HepG2 (cell line): Measurements from ENCODE around the gene KIF25. TPM values are rescaled to one million over a fixed set of nuclear protein-coding genes. Genes with fewer than 3 reads are reported as not detected.

Experiments
- EEA1 ChIP-seq: sonication (generic); formaldehyde crosslinking; IDR thresholded peaks from 2 replicates; pipeline ENCODE4 v1.5.1; 2020; ENCODE audit warnings: mild to moderate bottlenecking, missing genetic modification reagents, borderline replicate concordance
- HMGA1 ChIP-seq: sonication (generic); formaldehyde crosslinking; conservative IDR thresholded peaks from 2 replicates; pipeline ENCODE4 v1.4.0; 2020; ENCODE audit warnings: missing genetic modification reagents
- PPARG ChIP-seq: conservative IDR thresholded peaks from 2 replicates; pipeline ENCODE4 v1.6.1; 2016; ENCODE audit warnings: missing biosample characterization, missing genetic modification reagents
- SMAD1 ChIP-seq: sonication (generic); formaldehyde crosslinking; IDR thresholded peaks from 2 replicates; pipeline ENCODE4 v1.4.0; 2020; ENCODE audit warnings: missing genetic modification reagents, low read depth, mild to moderate bottlenecking, borderline replicate concordance
- ZBTB21 ChIP-seq: sonication (generic); formaldehyde crosslinking; IDR thresholded peaks from 2 replicates; pipeline ENCODE4 v1.4.0; 2020; ENCODE audit warnings: missing genetic modification reagents
- ZNF264 ChIP-seq: sonication (generic); formaldehyde crosslinking; IDR thresholded peaks from 2 replicates; pipeline ENCODE4 v1.4.0; 2020; ENCODE audit warnings: missing genetic modification reagents
- ZNF350 ChIP-seq: sonication (generic); formaldehyde crosslinking; IDR thresholded peaks from 2 replicates; pipeline ENCODE4 v1.4.0; 2020; ENCODE audit warnings: mild to moderate bottlenecking, low read depth, missing genetic modification reagents, borderline replicate concordance
- ZNF749 ChIP-seq: sonication (generic); formaldehyde crosslinking; IDR thresholded peaks from 2 replicates; pipeline ENCODE4 v1.8.0; 2022; ENCODE audit warnings: mild to moderate bottlenecking, missing genetic modification reagents, moderate library complexity, borderline replicate concordance
- ZSCAN30 ChIP-seq: sonication (generic); formaldehyde crosslinking; IDR thresholded peaks from 2 replicates; pipeline ENCODE4 v1.5.0; 2020; ENCODE audit warnings: mild to moderate bottlenecking, missing genetic modification reagents
- polyA plus RNA-seq, 8 experiments: library from polyadenylated mRNA; depleted of rRNA in 3 of 8; stranded (reverse) in 7 of 8; unstranded in 1 of 8; fragments of >200 nt; fragmentation: Illumina TruSeq in 4 of 8; extraction: Trizol in 4 of 8; gene quantifications; 2 replicates each; pipeline versions ENCODE4 v1.2.1 to v1.2.3, GENCODE V29; 2011 to 2016; ENCODE audit warnings: low read depth in 4 of 8, missing spikeins in 1 of 8, mixed read lengths in 1 of 8; ENCODE audit not compliant: insufficient read depth in 1 of 8
- total RNA-seq, 5 experiments: library from RNA; depleted of rRNA; stranded (reverse); fragments of >200 nt; fragmentation: Illumina TruSeq; extraction: Trizol; gene quantifications; 2 replicates each; pipeline ENCODE4 v1.2.3, GENCODE V29; 2016; ENCODE audit warnings: low read depth in 1 of 5
- TF ChIP-seq, protein P1 (sequence below): sonication (generic); formaldehyde crosslinking; IDR thresholded peaks from 2 replicates; pipeline ENCODE4 v1.4.0; 2020; ENCODE audit warnings: mild to moderate bottlenecking, missing genetic modification reagents, borderline replicate concordance
- TF ChIP-seq, protein P2 (sequence below): sonication (generic); formaldehyde crosslinking; IDR thresholded peaks from 2 replicates; pipeline ENCODE4 v1.4.0; 2020; ENCODE audit warnings: mild to moderate bottlenecking, missing genetic modification reagents

The KIF25 gene
- total and polyA plus RNA-seq, 2 of the 13 experiments (the other 11 are each of a cell fraction or from before 2014, with no cell fraction given), result not detected

DNA sequence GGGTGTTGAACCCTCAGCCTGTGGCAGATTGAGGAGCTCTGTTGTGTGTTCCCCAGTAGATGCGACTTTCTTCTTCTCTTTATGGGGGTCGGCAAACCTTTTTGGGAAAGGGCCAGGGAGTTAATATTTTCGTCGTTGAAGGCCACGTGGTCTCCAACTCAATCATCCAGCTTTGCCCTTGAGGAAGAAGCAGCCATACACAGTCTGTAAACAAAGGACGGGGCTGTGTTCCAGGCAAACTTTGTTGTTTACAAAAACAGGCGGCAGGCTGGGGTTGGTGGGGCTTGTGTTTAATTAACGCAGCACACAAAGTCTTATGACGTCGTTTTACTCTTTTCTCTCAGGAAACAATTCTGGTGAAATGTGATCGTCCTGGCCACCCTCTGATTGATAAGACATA lies 20.2 kb downstream of the KIF25 start (continued):
- TF ChIP-seq, protein P1, sequence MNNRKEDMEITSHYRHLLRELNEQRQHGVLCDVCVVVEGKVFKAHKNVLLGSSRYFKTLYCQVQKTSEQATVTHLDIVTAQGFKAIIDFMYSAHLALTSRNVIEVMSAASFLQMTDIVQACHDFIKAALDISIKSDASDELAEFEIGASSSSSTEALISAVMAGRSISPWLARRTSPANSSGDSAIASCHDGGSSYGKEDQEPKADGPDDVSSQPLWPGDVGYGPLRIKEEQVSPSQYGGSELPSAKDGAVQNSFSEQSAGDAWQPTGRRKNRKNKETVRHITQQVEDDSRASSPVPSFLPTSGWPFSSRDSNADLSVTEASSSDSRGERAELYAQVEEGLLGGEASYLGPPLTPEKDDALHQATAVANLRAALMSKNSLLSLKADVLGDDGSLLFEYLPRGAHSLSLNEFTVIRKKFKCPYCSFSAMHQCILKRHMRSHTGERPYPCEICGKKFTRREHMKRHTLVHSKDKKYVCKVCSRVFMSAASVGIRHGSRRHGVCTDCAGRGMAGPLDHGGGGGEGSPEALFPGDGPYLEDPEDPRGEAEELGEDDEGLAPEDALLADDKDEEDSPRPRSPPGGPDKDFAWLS (CRISPR knock-in tag), result no peak
- TF ChIP-seq EEA1 (CRISPR knock-in tag) (no peak), ZNF749 (CRISPR knock-in tag) (no peak), SMAD1 (no peak), ZNF350 (no peak), ZSCAN30 (no peak), ZNF264 (CRISPR knock-in tag) (no peak), HMGA1 (CRISPR knock-in tag) (no peak), ZBTB21 (CRISPR knock-in tag) (peak; percentile 54; the same call in 1 of the 2 replicates), PPARG (CRISPR knock-in tag) (no peak)
- TF ChIP-seq, protein P2, sequence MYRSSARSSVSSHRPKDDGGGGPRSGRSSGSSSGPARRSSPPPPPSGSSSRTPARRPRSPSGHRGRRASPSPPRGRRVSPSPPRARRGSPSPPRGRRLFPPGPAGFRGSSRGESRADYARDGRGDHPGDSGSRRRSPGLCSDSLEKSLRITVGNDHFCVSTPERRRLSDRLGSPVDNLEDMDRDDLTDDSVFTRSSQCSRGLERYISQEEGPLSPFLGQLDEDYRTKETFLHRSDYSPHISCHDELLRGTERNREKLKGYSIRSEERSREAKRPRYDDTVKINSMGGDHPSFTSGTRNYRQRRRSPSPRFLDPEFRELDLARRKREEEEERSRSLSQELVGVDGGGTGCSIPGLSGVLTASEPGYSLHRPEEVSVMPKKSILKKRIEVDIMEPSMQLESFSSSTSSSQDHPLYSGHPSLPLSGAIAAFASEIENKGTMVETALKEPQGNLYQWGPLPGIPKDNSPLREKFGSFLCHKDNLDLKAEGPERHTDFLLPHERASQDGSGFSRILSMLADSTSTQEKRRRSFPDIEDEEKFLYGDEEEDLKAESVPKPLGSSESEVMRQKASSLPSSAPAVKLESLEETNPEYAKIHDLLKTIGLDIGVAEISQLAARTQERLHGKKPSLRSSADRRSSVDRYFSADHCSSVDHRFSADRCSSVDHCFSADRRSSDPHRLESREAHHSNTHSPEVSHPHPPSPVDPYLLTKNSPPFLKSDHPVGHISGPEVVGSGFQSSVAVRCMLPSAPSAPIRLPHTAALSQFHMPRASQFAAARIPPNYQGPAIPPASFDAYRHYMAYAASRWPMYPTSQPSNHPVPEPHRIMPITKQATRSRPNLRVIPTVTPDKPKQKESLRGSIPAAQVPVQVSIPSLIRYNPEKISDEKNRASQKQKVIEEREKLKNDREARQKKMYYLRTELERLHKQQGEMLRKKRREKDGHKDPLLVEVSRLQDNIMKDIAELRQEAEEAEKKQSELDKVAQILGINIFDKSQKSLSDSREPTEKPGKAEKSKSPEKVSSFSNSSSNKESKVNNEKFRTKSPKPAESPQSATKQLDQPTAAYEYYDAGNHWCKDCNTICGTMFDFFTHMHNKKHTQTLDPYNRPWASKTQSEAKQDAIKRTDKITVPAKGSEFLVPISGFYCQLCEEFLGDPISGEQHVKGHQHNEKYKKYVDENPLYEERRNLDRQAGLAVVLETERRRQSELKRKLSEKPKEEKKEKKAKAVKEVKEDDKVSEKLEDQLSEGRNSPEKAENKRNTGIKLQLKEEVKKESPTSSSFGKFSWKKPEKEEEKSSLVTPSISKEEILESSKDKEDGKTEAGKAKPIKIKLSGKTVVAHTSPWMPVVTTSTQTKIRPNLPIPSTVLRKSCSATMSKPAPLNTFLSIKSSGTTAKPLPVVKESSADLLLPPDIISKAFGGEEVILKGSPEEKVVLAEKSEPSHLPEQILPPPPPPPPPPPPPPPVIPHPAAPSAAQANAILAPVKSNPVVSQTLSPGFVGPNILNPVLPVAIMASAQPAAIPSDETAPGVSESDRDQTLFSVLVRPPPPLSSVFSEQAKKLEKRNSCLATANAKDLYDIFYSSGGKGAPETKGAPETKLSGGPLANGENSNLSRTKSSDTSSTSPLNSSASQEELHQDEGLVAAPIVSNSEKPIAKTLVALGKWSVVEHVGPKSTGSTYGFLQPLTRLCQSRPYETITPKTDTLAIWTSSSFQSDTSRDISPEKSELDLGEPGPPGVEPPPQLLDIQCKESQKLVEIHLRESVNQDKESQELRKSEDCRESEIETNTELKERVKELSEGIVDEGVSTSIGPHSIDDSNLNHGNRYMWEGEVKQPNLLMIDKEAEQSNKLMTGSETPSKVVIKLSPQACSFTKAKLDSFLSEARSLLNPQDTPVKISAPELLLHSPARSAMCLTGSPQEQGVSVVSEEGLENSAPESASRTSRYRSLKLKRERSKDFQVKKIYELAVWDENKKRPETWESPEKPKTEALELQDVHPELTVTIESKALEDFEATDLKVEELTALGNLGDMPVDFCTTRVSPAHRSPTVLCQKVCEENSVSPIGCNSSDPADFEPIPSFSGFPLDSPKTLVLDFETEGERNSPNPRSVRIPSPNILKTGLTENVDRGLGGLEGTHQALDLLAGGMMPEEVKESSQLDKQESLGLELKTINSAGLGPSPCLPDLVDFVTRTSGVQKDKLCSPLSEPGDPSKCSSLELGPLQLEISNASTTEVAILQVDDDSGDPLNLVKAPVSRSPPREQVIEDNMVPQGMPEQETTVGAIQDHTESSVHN (CRISPR knock-in tag), result no peak
- TF ChIP-seq, all 625 proteins: peak for 19
